Smooth muscle cell of the pulmonary artery (primary cell): ENCODE results near the gene ADGRA1. TPM values are rescaled to one million over a fixed set of nuclear protein-coding genes. Genes with fewer than 3 reads are reported as not detected.

Experiments used
- total RNA-seq: library from RNA; depleted of rRNA; stranded (reverse); fragments of >200 nt; gene quantifications from 2 replicates; pipeline ENCODE4 v1.2.3, GENCODE V29; 2014

ADGRA1 gene, protein sequence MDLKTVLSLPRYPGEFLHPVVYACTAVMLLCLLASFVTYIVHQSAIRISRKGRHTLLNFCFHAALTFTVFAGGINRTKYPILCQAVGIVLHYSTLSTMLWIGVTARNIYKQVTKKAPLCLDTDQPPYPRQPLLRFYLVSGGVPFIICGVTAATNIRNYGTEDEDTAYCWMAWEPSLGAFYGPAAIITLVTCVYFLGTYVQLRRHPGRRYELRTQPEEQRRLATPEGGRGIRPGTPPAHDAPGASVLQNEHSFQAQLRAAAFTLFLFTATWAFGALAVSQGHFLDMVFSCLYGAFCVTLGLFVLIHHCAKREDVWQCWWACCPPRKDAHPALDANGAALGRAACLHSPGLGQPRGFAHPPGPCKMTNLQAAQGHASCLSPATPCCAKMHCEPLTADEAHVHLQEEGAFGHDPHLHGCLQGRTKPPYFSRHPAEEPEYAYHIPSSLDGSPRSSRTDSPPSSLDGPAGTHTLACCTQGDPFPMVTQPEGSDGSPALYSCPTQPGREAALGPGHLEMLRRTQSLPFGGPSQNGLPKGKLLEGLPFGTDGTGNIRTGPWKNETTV
- total RNA-seq = not detected in 2 replicates

DNA sequence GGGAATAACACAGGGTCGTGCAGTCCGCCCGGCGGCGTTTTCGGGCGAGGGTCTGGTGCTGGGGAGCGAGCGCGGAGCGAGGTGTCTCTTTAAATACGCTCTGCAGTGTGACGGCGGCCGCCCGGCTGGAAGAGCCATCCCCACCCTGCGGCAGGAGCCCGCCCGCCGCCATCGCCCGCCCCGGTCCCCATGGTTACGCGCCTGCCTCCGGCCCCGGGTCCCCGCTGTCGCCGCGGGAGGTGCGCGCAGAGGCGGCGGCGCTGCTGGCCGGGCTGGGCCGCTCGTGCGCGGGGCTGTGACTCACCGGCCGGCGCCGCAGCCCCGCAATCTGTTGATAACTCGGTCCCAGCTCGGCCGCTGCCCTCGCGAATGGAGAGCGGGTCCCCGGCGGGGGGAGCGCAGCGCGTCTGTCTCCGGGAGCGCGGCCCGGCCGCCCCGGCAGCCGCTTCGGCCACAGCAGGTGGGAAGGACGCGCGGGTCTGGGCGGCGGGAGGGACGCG is at the start of gene ADGRA1:
Gene ADGRA1, plus strand, starts transcription at position 246 of the 500 bp plus-strand sequence. CDS start 986 bp downstream, outside the sequence.

DNA sequence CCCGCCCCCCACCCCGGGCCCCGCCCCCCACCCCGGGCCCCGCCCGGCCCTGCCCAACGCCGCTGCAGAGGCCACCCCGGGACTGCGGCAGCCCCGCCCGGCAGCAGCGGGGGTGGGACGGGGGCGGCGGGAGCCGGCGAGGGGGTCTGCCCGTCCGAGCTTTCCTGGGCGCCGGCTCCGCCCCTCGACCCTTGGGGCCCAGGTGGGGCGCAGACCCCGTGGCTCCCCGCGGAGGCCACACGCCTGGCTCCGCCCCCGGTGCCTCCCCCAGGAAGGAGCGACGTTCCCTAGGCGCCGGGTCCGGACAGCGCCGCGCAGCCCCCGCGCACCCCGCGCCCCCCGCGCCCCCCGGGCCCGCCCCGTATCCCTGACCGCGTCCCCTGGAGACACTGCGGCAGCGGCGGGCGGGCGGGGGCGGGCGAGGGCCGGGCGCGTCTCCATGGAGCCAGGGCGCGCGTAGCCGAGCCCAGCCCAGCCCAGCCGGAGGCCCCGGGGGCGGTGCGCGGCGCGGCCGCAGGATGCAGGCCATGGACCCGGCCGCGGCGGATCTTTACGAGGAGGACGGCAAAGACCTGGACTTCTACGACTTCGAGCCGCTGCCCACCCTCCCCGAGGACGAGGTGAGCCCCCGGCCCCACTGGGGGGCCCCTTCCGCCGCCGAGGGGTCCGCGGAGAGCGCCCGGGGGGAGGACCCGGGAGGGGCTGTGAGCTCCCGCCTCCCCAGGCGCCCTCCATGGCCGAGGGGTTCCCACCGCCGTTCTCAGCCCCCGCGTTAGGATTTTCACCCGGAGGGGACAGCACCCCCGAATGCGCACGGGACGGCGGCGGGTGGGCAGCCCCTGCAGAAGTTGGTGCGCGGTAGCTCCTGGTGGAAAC is 72.5 kb downstream of the ADGRA1 start, which contains the start of gene KNDC1:
Gene KNDC1, plus strand, starts transcription at position 270 of the 876 bp plus-strand sequence. Its CDS starts 249 bp downstream, at position 519.

Other genes starting within 250 kb of the ADGRA1 start
- 0.20 and 0.26 TPM in 2 replicates for gene CFAP46, start 145.4 kb upstream of the ADGRA1 start, total RNA-seq
- 0.65 and 0.86 TPM in 2 replicates for gene KNDC1, start 72.3 kb downstream of the ADGRA1 start, total RNA-seq
- gene UTF1, start 142.3 kb downstream of the ADGRA1 start, total RNA-seq = not detected in 2 replicates
- not detected in 2 replicates for gene VENTX, start 149.9 kb downstream of the ADGRA1 start, total RNA-seq
- 1.5 and 2.7 TPM in 2 replicates for gene ADAM8, start 188.9 kb downstream of the ADGRA1 start, total RNA-seq
- gene TUBGCP2, start 220.9 kb downstream of the ADGRA1 start, total RNA-seq = 54.7 and 64.7 TPM in 2 replicates
- gene ZNF511, start 221.0 kb downstream of the ADGRA1 start, total RNA-seq = 16.1 and 17.1 TPM in 2 replicates
- not detected in 2 replicates for gene CALY, start 249.0 kb downstream of the ADGRA1 start, total RNA-seq